ENCODE measurements around the gene CELF6. TPM values are rescaled to one million over a fixed set of nuclear protein-coding genes. Genes with fewer than 3 reads are reported as not detected.

Gene CELF6
- polyA plus RNA-seq, 1 experiment: 0.10 TPM

DNA sequence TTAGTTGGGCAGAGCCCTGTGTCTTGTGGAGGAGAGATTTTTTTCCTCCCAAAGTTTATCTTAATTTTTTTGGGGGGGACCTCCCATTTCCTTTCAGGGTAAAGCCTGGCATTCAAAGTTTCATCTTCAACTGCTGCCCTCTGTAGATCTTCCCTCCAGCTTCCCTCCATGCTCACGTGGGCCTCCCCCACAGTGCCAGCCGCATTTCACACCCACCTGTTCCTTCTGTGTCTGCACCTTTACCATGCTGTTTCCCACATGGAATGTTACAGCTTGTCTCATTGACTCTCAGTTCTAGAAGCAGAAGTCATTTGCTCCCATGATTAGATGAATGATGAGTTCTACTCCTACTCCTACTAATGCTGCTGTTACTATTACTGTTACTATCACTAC lies 6.5 kb downstream of the CELF6 start:
- no peak for DNase-seq (ENCODE audit: low read depth, low spot score)
- Histone ChIP-seq H3K4me3 (ENCODE audit: low read depth, low read length) (no peak overlapping the region), H3K27me3 (ENCODE audit: control insufficient read depth, insufficient read depth, low read length) (peaks cover 18% of the 10 kb centered on the region), H3K9me3 (ENCODE audit: control insufficient read depth, insufficient read depth, low read length) (no peaks in the 10 kb centered on the region), H3K27ac (ENCODE audit: low read depth, low read length) (no peak overlapping the region)
- POLR2A ChIA-PET: no interaction called here
- CTCF ChIA-PET: interaction anchor here (0.6 to 2.3 kb wide), 13 partner anchors 8 to 287 kb away, joined by 3 to 11 read pairs (median 4); no protein-coding TSS in a partner anchor
- TF ChIP-seq, protein P1, sequence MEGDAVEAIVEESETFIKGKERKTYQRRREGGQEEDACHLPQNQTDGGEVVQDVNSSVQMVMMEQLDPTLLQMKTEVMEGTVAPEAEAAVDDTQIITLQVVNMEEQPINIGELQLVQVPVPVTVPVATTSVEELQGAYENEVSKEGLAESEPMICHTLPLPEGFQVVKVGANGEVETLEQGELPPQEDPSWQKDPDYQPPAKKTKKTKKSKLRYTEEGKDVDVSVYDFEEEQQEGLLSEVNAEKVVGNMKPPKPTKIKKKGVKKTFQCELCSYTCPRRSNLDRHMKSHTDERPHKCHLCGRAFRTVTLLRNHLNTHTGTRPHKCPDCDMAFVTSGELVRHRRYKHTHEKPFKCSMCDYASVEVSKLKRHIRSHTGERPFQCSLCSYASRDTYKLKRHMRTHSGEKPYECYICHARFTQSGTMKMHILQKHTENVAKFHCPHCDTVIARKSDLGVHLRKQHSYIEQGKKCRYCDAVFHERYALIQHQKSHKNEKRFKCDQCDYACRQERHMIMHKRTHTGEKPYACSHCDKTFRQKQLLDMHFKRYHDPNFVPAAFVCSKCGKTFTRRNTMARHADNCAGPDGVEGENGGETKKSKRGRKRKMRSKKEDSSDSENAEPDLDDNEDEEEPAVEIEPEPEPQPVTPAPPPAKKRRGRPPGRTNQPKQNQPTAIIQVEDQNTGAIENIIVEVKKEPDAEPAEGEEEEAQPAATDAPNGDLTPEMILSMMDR (IDR thresholded peaks at IDR 0.05; ENCODE audit: low read depth, low read length): no peak

DNA sequence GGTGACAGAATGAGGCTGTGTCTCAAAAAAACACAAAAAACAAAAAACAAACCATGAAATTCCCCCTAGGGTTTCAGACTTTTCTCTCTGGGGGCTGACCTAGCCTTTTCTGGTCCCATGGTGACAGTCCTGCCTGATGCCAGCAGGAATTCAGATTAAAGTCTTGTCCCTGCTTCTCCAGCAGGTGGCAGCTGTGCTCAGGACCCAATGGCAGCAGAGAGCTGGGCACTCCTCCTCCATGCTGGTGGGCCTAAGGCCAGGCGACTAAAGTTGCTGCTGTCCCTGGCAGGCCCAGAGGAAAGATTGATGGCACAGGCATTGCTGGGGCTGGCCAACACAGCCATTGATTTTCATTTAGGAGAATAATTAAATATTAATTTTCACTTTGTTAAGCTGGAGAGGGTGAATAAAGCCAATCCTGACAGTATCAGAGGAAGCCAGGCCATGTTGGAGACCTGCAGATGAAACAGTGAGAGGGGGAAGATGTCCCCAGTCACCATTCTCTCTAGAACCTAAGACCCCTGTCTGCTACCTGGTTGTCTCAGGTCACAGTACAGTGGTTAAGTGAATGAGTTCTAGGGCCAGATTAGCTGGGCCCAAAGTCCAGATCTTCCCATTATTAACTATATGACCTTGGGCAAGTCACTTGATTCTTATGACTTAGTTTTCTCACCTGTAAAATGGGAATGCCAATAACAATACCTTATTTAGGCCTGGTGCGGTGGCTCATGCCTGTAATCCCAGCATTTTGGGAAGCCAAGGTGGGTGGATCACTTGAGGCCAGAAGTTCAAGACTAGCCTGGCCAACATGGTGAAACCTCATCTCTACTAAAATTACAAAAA lies 7.1 kb downstream of the CELF6 start:
- Histone ChIP-seq H3K9me3 (ENCODE audit: control insufficient read depth, insufficient read depth, low read length) (no peaks in the 10 kb centered on the region), H3K27ac (ENCODE audit: low read depth, low read length) (no peak overlapping the region), H3K4me3 (ENCODE audit: low read depth, low read length) (no peak overlapping the region), H3K27me3 (ENCODE audit: control insufficient read depth, insufficient read depth, low read length) (peaks cover 18% of the 10 kb centered on the region)
- ChIA-PET POLR2A (no interaction called here), CTCF (interaction anchor here (0.8 to 2.3 kb wide), 15 partner anchors 9 to 287 kb away, joined by 3 to 11 read pairs (median 4); no protein-coding TSS in a partner anchor)
- TF ChIP-seq, protein P1 (IDR thresholded peaks at IDR 0.05; ENCODE audit: low read depth, low read length): peak; percentile 80
- DNase-seq (ENCODE audit: low read depth, low spot score): no peak

DNA sequence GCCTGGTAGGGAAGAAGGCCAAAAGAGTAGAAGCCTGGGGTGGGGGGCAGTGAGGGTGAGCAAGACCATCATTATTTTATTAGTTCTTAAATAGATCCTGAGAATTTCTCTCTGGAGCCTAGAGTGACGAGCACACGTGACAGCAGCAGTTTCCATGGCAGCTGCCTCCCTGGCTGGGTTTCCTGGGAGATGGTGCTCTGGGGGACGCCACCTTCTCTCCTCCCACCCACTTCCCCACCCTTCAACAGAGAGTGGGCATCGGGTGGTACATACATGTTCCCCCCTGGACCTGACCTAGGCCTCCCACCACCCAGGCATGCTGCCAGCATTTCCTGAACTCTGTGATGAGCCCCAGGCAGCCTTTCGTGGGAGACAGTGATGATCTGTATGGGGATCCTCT lies 12.9 kb downstream of the CELF6 start:
- Histone ChIP-seq H3K27me3 (ENCODE audit: control insufficient read depth, insufficient read depth, low read length) (peaks cover 13% of the 10 kb centered on the region), H3K4me3 (ENCODE audit: low read depth, low read length) (no peak overlapping the region), H3K27ac (ENCODE audit: low read depth, low read length) (no peak overlapping the region), H3K9me3 (ENCODE audit: control insufficient read depth, insufficient read depth, low read length) (no peaks in the 10 kb centered on the region)
- DNase-seq (ENCODE audit: low read depth, low spot score): no peak
- POLR2A ChIA-PET: no interaction called here
- TF ChIP-seq, protein P1 (IDR thresholded peaks at IDR 0.05; ENCODE audit: low read depth, low read length): no peak
- CTCF ChIA-PET: no interaction called here

DNA sequence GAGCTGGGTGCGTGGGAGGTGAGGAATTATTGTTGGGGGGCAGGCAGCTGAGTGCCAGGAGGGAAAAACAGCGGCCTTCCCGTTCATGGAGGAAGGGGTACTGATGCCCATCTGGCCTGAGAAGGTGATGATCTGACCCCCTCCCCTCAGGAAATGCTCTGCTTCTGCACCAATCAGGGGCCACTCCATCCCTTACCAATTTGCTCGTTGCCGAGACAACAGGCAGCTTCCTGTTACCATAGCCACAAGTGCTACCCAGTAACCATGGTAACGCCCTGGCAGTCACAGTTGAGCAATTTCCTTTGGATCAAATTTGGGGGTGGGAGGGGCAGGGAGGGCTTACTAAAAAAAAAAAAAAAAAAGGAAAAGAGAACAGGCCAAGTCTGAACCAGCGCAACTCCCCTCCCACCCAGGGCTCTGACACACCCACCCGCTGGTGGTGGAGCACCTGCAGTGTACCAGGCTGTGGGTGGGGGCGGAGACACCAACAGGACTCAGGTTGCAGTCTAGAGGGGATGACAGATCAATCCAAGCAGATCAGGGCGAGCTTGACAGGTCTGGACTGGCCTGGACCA lies 13.7 kb downstream of the CELF6 start:
- CTCF ChIA-PET: no interaction called here
- Histone ChIP-seq H3K9me3 (ENCODE audit: control insufficient read depth, insufficient read depth, low read length) (no peaks in the 10 kb centered on the region), H3K27ac (ENCODE audit: low read depth, low read length) (no peak overlapping the region), H3K27me3 (ENCODE audit: control insufficient read depth, insufficient read depth, low read length) (peaks cover 13% of the 10 kb centered on the region), H3K4me3 (ENCODE audit: low read depth, low read length) (no peak overlapping the region)
- TF ChIP-seq, protein P1 (IDR thresholded peaks at IDR 0.05; ENCODE audit: low read depth, low read length): no peak
- POLR2A ChIA-PET: no interaction called here
- no peak for DNase-seq (ENCODE audit: low read depth, low spot score)

DNA sequence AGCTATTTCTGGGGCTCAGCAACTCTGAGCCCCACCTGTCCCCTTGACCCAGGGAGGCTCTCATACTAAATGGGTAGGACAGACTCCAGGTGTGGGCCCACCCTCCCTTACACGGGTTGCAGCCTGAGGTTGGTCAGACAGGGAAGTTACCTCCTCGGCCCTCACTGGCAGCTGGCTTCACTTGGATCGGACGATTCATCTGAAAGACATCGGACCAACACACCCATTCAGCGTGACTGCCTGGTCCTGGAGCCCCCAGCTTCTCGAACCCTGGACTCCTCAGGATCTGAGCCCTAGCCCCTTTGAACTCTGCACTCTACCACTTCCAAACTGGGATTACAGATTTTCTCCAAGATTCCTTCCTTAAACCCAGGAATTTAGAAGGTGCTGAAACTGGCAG lies 15.4 kb downstream of the CELF6 start:
- CTCF ChIA-PET: no interaction called here
- H3K27me3 ChIP-seq (ENCODE audit: control insufficient read depth, insufficient read depth, low read length): peaks cover 12% of the 10 kb centered on the region
- TF ChIP-seq, protein P1 (IDR thresholded peaks at IDR 0.05; ENCODE audit: low read depth, low read length): no peak
- POLR2A ChIA-PET: no interaction called here
- H3K4me3 ChIP-seq (ENCODE audit: low read depth, low read length): no peak overlapping the region
- DNase-seq (ENCODE audit: low read depth, low spot score): no peak
- no peaks in the 10 kb centered on the region for H3K9me3 ChIP-seq (ENCODE audit: control insufficient read depth, insufficient read depth, low read length)
- H3K27ac ChIP-seq (ENCODE audit: low read depth, low read length): no peak overlapping the region
